ENCODE data around the gene TIMM9.

DNA sequence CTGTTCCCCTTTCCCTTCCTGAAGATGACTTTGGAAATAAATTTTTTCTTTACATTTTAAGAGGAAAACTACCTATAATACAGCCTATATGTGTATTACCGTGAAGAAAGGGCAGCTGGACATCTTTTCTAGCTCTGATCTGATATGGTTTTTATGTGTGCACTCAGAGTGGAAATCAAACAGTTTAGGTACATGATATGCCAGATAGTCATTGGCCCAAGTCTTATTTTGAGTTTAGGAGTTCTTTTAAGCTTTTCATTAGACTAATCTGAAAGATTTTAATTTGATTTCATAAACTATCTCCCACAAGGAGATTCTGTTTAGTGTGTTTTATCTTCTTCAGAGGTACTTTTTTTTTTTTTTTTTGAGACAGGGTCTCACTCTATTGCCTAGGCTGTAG is 49.0 kb upstream of the TIMM9 start:
- TF ChIP-seq, protein P1, sequence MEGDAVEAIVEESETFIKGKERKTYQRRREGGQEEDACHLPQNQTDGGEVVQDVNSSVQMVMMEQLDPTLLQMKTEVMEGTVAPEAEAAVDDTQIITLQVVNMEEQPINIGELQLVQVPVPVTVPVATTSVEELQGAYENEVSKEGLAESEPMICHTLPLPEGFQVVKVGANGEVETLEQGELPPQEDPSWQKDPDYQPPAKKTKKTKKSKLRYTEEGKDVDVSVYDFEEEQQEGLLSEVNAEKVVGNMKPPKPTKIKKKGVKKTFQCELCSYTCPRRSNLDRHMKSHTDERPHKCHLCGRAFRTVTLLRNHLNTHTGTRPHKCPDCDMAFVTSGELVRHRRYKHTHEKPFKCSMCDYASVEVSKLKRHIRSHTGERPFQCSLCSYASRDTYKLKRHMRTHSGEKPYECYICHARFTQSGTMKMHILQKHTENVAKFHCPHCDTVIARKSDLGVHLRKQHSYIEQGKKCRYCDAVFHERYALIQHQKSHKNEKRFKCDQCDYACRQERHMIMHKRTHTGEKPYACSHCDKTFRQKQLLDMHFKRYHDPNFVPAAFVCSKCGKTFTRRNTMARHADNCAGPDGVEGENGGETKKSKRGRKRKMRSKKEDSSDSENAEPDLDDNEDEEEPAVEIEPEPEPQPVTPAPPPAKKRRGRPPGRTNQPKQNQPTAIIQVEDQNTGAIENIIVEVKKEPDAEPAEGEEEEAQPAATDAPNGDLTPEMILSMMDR (IDR thresholded peaks at IDR 0.05): no peak
- TF ChIP-seq POLR2A (IDR thresholded peaks at IDR 0.05): no peak
